ENCODE data around the gene RNF126.
A peak's percentile ranks its signal among the peaks of the same experiment; 100 is the strongest.

RNF126 gene

DNA sequence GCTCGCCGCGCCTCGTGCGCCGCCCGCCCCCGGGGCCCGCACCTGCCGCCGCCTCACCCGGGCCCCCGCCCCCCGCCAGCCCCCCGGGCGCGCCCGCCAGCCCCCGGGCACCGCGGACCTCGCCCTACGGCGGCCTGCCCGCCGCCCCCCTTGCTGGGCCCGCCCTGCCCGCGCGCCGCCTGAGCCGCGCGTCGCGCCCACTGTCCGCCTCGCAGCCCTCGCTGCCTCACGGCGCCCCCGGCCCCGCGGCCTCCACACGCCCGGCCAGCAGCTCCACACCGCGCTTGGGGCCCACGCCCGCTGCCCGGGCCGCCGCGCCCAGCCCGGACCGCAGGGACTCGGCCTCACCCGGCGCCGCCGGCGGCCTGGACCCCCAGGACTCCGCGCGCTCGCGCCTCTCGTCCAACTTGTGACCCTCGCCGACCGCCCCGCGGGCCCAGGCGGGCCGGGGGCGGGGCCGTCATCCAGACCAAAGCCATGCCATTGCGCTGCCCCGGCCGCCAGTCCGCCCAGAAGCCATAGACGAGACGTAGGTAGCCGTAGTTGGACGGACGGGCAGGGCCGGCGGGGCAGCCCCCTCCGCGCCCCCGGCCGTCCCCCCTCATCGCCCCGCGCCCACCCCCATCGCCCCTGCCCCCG is 46.8 kb downstream of the RNF126 start:
- TF ChIP-seq, protein P1, sequence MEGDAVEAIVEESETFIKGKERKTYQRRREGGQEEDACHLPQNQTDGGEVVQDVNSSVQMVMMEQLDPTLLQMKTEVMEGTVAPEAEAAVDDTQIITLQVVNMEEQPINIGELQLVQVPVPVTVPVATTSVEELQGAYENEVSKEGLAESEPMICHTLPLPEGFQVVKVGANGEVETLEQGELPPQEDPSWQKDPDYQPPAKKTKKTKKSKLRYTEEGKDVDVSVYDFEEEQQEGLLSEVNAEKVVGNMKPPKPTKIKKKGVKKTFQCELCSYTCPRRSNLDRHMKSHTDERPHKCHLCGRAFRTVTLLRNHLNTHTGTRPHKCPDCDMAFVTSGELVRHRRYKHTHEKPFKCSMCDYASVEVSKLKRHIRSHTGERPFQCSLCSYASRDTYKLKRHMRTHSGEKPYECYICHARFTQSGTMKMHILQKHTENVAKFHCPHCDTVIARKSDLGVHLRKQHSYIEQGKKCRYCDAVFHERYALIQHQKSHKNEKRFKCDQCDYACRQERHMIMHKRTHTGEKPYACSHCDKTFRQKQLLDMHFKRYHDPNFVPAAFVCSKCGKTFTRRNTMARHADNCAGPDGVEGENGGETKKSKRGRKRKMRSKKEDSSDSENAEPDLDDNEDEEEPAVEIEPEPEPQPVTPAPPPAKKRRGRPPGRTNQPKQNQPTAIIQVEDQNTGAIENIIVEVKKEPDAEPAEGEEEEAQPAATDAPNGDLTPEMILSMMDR (IDR thresholded peaks at IDR 0.05; ENCODE audit: low read length, missing control alignments): no peak
- H3K4me3 ChIP-seq (replicated peaks; ENCODE audit: low read depth, low read length): no peak overlapping the region
- no peak for DNase-seq (ENCODE audit: low read depth)

DNA sequence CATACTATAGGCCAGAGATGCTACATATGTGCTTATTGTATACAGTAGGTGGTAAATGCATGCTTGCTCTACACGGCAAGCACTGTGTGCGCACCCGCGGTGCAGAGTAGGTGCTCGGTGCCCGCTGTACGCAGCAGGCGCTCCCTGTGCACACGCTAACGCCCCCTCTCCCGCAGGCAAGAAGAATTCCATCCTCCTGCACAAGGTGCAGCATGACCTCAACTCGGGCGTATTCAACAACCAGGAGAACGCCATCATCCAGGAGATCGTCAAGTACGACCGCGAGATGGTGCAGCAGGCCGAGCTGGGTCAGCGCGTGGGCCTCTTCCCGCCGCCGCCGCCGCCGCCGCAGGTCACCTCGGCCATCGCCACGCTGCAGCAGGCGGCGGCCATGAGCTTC is 47.4 kb downstream of the RNF126 start:
- TF ChIP-seq, protein P1 (IDR thresholded peaks at IDR 0.05; ENCODE audit: low read length, missing control alignments): no peak
- no peak overlapping the region for H3K4me3 ChIP-seq (replicated peaks; ENCODE audit: low read depth, low read length)
- DNase-seq (ENCODE audit: low read depth): no peak

DNA sequence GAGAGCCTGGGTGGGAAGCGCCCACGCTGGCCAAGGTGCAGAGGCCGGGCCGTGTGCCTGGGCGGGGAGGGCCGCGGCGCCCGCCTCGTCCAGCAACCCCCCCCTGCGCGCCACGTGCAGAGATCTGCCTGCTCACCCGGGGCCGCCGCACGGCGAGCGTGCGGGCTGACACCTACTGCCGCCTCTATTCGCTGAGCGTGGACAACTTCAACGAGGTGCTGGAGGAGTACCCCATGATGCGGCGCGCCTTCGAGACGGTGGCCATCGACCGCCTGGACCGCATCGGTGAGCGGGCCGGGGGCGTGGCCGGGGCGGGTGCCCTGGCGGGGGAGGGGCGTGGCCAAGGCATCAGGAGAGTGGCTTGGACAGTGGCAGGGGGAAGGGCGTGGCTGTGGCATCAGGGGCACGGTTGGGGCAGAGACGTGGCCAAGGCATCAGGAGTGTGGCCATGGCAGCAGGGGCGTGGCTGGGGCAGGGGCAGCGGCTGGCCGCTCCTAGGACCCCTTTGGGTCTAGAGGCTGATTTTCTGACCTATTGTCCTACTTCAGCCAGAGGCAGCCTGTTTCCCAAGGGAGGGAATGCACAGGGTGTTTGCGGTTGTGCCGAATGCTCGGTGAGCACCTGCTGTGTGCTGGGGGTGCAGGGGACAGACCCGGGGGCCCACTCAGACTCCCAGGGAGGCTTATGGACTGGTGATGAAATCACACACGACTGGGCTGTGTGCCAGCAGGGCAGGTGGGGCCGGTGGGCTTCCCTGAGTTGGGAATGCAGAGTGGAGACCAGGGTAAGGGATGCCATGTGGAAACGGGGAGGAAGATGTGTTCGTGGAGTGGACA is 49.1 kb downstream of the RNF126 start:
- TF ChIP-seq, protein P1 (IDR thresholded peaks at IDR 0.05; ENCODE audit: low read length, missing control alignments): no peak
- no peak overlapping the region for H3K4me3 ChIP-seq (replicated peaks; ENCODE audit: low read depth, low read length)
- DNase-seq (ENCODE audit: low read depth): no peak

DNA sequence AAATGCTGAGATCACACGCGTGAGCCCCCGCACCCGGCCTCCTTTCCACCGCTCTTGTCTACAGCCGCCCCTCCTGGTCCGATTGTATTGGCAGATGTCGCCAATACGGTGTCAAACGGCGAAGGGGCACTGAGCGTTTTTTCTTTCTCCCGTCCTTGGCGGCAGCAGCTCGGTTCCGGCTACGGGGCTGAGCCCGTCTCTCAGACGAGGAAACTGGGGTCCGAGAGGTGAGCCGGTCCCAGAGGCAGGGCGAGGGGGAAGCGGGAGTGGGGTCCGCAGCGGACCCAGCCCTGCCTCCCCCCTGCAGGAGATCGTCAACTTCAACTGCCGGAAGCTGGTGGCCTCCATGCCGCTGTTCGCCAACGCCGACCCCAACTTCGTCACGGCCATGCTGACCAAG is 50.1 kb downstream of the RNF126 start:
- DNase-seq (ENCODE audit: low read depth): no peak
- TF ChIP-seq, protein P1 (IDR thresholded peaks at IDR 0.05; ENCODE audit: low read length, missing control alignments): no peak

DNA sequence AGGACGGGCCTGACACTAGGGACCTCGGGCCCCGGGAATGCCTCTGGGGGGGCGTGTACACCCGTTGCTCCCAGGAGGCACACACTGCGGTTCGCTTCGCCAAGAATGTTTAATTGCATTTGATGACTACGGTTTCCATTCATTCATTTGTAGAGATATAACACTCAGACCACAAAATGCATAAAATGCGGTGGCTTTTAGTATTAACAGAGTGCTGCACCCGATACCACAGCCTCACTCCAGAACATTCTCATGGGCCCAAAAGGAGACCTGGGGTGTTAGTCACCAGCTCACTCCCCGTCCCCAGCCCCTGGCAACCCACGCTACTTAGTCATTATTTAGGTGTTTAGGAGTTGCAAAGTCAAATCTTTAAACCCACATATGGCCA is 51.5 kb downstream of the RNF126 start:
- TF ChIP-seq, protein P1 (IDR thresholded peaks at IDR 0.05; ENCODE audit: low read length, missing control alignments): no peak
- DNase-seq (ENCODE audit: low read depth): peak; percentile 63
- H3K4me3 ChIP-seq (replicated peaks; ENCODE audit: low read depth, low read length): no peak overlapping the region

More for the DNA sequence above, 50.1 kb downstream of the RNF126 start:
- no peak overlapping the region for H3K4me3 ChIP-seq (replicated peaks; ENCODE audit: low read depth, low read length)

DNA sequence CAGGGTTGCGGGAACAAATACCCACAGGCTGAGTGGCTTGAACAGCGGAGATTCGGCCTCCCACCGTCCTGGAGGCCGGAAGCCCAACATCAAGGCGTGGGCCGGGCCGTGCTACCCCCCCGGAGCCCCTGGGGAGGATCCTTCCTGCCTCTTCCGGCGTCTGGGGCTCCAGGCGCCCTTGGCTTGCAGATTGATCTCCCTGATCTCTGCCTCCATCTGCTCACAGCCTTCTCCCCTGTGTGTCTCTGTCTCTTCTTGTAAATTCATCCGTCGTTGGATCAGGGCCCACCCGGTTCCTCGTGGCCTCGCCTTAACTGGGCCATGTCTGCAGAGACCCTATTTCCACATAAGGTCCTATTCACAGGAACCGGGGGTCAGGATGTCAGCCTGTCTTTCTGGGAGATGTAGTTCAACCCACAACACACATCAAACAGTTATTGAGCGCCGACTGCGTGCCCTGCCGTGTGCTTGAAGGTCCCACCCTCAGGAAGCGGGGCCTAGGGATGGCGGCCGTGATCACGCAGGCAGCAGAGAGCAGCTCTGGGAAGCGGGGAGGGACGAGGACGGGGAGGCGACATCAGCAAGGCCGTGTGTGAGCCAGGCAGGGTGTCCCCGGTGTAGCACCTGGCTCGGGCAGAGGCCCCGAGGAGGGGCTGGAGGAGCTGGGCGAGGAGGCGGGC is 52.1 kb downstream of the RNF126 start:
- peak; percentile 71 for DNase-seq (ENCODE audit: low read depth)
- H3K4me3 ChIP-seq (replicated peaks; ENCODE audit: low read depth, low read length): no peak overlapping the region

More for the DNA sequence above, 52.1 kb downstream of the RNF126 start:
- TF ChIP-seq, protein P1 (IDR thresholded peaks at IDR 0.05; ENCODE audit: low read length, missing control alignments): no peak

Data from fibroblast of pulmonary artery (primary cell).